HCT116 (cell line): ENCODE measurements around the gene PRCP. TPM values are rescaled to one million over a fixed set of nuclear protein-coding genes. Genes with fewer than 3 reads are reported as not detected.

Source experiments
- ATAC-seq: fragments of 200-7000 bp; cut with Tn5 transposase; 2 replicates; pipeline ENCODE4 v1.9.1; 2020; ENCODE audit warnings: mild to moderate bottlenecking, moderate library complexity
- BruUV-seq: library from RNA; stranded (reverse); fragments of 400-500 nt; replicated peaks from 2 replicates; lab custom pipeline; 2021; lab: Mats Ljungman, UMichigan
- CTCF ChIA-PET: fragments of 300-600 bp; sonication (Branson Sonifier 250); formaldehyde crosslinking; loops from one replicate; lab custom pipeline; 2021; ENCODE audit warnings: antibody characterized with exemption; lab: Charles Lee
- POLR2A ChIA-PET: fragments of 300-600, 350-600 bp; sonication (Branson Sonifier 250); formaldehyde crosslinking; loops from one replicate; lab custom pipeline; 2021; ENCODE audit warnings: antibody characterized with exemption; lab: Charles Lee
- RAD21 ChIA-PET, 2 experiments: fragments of 300-600 bp; sonication (Branson Sonifier 250); formaldehyde crosslinking; loops; one replicate each; lab custom pipeline; 2023; ENCODE audit warnings: low total read pairs in 2 of 2; ENCODE audit not compliant: uncharacterized antibody in 2 of 2, unreplicated experiment in 2 of 2, low non-redundant PET in 1 of 2; lab: Charles Lee
- DNase-seq: peaks from one replicate; pipeline ENCODE4 v3.0.0-alpha.2; 2010; ENCODE audit warnings: low read depth, low spot score
- H2AFZ ChIP-seq: fragments of 200-600 bp; shearing (Covaris generic), sonication (generic); 2 replicates; pipeline ENCODE4 v1.6.1; 2017; ENCODE audit warnings: low read depth, mixed run types, mixed read lengths, antibody characterized with exemption, low read length; ENCODE audit not compliant: poor library complexity, severe bottlenecking
- H3K27ac ChIP-seq: 2 replicates; pipeline ENCODE4 v1.5.1; 2012; ENCODE audit warnings: low read depth, low read length
- H3K27me3 ChIP-seq: fragments of 200-600 bp; sonication (generic); 2 replicates; pipeline ENCODE4 v1.6.1; 2016; ENCODE audit warnings: mixed run types, low read length, mixed read lengths; ENCODE audit not compliant: insufficient read depth
- H3K36me3 ChIP-seq, 2 experiments: fragments of 200-500 bp in 1 of 2; fragments of 200-600 bp in 1 of 2; sonication (Bioruptor generic) in 1 of 2; sonication (generic) in 1 of 2; 2 replicates each; pipeline versions ENCODE4 v1.5.1 to v1.6.1; 2014 to 2016; ENCODE audit warnings: low read length in 2 of 2, inconsistent platforms in 1 of 2, mixed read lengths in 1 of 2, mixed run types in 1 of 2; ENCODE audit not compliant: insufficient read depth in 2 of 2, control insufficient read depth in 1 of 2
- H3K4me1 ChIP-seq, 2 experiments: fragments of 200-600 bp in 1 of 2; sonication (generic) in 1 of 2; 2 replicates each; pipeline versions ENCODE4 v1.5.1 to v1.6.1; 2012 to 2017; ENCODE audit warnings: low read length in 2 of 2, inconsistent platforms in 1 of 2, mild to moderate bottlenecking in 1 of 2, mixed read lengths in 1 of 2, mixed run types in 1 of 2, moderate library complexity in 1 of 2; ENCODE audit not compliant: insufficient read depth in 2 of 2, control insufficient read depth in 1 of 2
- H3K4me2 ChIP-seq: fragments of 200-600 bp; sonication (generic); 2 replicates; pipeline ENCODE4 v1.6.1; 2017; ENCODE audit warnings: mixed run types, low read length, mixed read lengths
- H3K4me3 ChIP-seq, 2 experiments: fragments of 200-600 bp in 1 of 2; sonication (generic) in 1 of 2; replicated peaks in 1 of 2; 2 replicates each; pipeline ENCODE4 v1.5.1; 2011 to 2016; ENCODE audit warnings: low read length in 2 of 2, control low read depth in 1 of 2, low read depth in 1 of 2, mild to moderate bottlenecking in 1 of 2, mixed read lengths in 1 of 2, mixed run types in 1 of 2
- H3K79me2 ChIP-seq: fragments of 200-600 bp; sonication (generic); 2 replicates; pipeline ENCODE4 v1.6.1; 2017; ENCODE audit warnings: mild to moderate bottlenecking, mixed run types, low read length, moderate library complexity, mixed read lengths; ENCODE audit not compliant: insufficient read depth
- H3K9ac ChIP-seq: fragments of 200-600 bp; sonication (generic); 2 replicates; pipeline ENCODE4 v1.6.1; 2016; ENCODE audit warnings: low read length, mixed read lengths
- H3K9me2 ChIP-seq: fragments of 200-600 bp; sonication (generic), shearing (Covaris generic); 2 replicates; pipeline ENCODE4 v1.6.1; 2017; ENCODE audit warnings: mixed run types, mild to moderate bottlenecking, moderate library complexity; ENCODE audit not compliant: insufficient read depth
- H3K9me3 ChIP-seq, 2 experiments: fragments of 200-500 bp in 1 of 2; fragments of 200-600 bp in 1 of 2; sonication (Bioruptor generic) in 1 of 2; sonication (generic) in 1 of 2; 2 replicates each; pipeline ENCODE4 v1.6.1; 2014 to 2017; ENCODE audit warnings: low read length in 2 of 2, mixed read lengths in 2 of 2, inconsistent platforms in 1 of 2, low read depth in 1 of 2, mild to moderate bottlenecking in 1 of 2, mixed run types in 1 of 2, moderate library complexity in 1 of 2; ENCODE audit not compliant: control insufficient read depth in 1 of 2, insufficient read depth in 1 of 2
- H4K20me1 ChIP-seq: fragments of 200-600 bp; sonication (generic), shearing (Covaris generic); 2 replicates; pipeline ENCODE4 v1.6.1; 2017; ENCODE audit warnings: mixed run types, mild to moderate bottlenecking, moderate library complexity; ENCODE audit not compliant: insufficient read depth
- ATF3 ChIP-seq: IDR thresholded peaks from 2 replicates; pipeline ENCODE4 v1.6.1; 2012
- CBX3 ChIP-seq: IDR thresholded peaks from 2 replicates; pipeline ENCODE4 v1.6.1; 2012; ENCODE audit warnings: low read depth
- CEBPB ChIP-seq: IDR thresholded peaks from 2 replicates; pipeline ENCODE4 v1.6.1; 2012; ENCODE audit warnings: low read depth
- EGR1 ChIP-seq: IDR thresholded peaks from 2 replicates; pipeline ENCODE4 v1.6.1; 2012; ENCODE audit warnings: low read depth
- ELF1 ChIP-seq: IDR thresholded peaks from 2 replicates; pipeline ENCODE4 v1.6.1; 2012; ENCODE audit warnings: low read depth, borderline replicate concordance
- EZH2 ChIP-seq: fragments of 200-600 bp; sonication (generic); IDR thresholded peaks from 2 replicates; pipeline ENCODE4 v1.6.1; 2017; ENCODE audit warnings: antibody characterized with exemption, mixed run types
- EZH2phosphoT487 ChIP-seq: fragments of 200-600 bp; IDR thresholded peaks from 2 replicates; pipeline ENCODE4 v1.6.1; 2018; ENCODE audit warnings: antibody characterized with exemption, borderline replicate concordance
- FOSL1 ChIP-seq: IDR thresholded peaks from 2 replicates; pipeline ENCODE4 v1.6.1; 2012; ENCODE audit warnings: low read depth
- POLR2A ChIP-seq: IDR thresholded peaks from 2 replicates; pipeline ENCODE4 v1.7.0; 2011; ENCODE audit warnings: borderline replicate concordance; ENCODE audit not compliant: insufficient read depth, insufficient read length; ENCODE audit errors: extremely low read depth
- REST ChIP-seq: IDR thresholded peaks from 2 replicates; pipeline ENCODE4 v1.6.1; 2012; ENCODE audit warnings: low read depth
- SIN3A ChIP-seq: IDR thresholded peaks from 2 replicates; pipeline ENCODE4 v1.6.1; 2012; ENCODE audit warnings: low read depth
- SRF ChIP-seq: IDR thresholded peaks from 2 replicates; pipeline ENCODE4 v1.6.1; 2012; ENCODE audit warnings: low read depth
- TCF7L2 ChIP-seq: IDR thresholded peaks from 2 replicates; pipeline ENCODE4 v1.7.0; 2011; ENCODE audit warnings: borderline replicate concordance, inconsistent platforms; ENCODE audit not compliant: insufficient read depth, insufficient read length; ENCODE audit errors: extremely low read depth
- YY1 ChIP-seq: IDR thresholded peaks from 2 replicates; pipeline ENCODE4 v1.6.1; 2011; ENCODE audit warnings: low read length, low read depth, moderate library complexity, mild to moderate bottlenecking; ENCODE audit not compliant: insufficient replicate concordance; ENCODE audit errors: extremely low read depth
- ZNF274 ChIP-seq: fragments of 200-500 bp; sonication (Bioruptor generic); IDR thresholded peaks from 2 replicates; pipeline ENCODE4 v1.6.1; 2014; ENCODE audit warnings: mild to moderate bottlenecking, low read depth, low read length, inconsistent platforms
- intact Hi-C: fragments of 100-400 bp; cut with micrococcal nuclease; formaldehyde crosslinking; loops from 2 replicates; pipeline ENCODE4 v1.10.0; 2022
- total RNA-seq: library from RNA; stranded (reverse); gene quantifications from one replicate; pipeline ENCODE4 v1.2.1, GENCODE V29; 2021; ENCODE audit not compliant: unreplicated experiment

PRCP gene
- total RNA-seq, 1 experiment from 2014 or later, result 50.0 TPM

DNA sequence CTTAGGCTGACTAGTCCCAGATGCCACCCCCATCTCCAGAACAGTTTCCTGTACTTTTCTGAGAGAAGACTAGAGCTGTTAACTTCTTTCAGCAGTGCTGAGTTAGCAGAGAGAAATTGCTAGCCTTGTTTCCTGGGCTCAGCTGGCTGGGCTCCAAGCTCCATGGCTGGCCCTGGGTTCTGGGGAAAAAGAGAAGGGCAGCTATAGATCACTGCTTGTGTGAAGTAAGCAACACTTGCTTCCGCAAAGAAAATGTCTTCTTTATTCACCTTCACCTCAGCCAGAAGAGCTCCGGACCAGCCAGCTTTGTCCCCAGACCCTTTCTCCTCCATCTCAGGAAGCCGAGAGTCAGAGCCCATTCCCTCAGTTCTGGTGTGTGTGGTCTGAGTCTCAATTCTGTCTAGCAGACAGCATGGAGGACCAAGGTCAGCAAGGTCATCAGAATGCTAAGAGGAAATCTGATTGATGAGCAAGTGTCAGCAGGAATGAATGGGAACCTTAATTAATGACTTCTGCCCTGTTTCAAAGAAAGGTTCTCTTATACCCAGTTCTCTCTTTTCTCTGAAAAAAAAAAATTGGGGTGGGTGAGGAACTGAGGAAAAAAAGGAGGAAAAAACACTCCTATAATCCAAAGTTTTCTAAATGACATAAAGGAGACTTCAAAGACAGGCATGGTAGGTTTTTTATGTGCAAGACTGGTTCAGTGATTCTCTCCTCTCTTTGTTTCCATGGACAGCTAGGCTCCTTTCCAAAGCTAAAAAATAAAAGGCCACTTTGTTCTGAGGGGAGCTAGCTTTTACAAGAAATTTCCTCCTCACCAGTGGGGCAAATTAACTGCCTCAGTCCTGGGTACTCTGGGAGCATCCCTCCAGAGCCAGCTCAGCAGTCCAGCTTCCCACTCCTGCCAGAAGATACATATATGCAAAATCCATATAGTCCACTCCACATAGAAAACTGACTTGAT lies 103.0 kb downstream of the PRCP start:
- ChIA-PET CTCF (interaction anchor here (1.6 kb wide), 1 partner anchor 22 kb away, joined by 8 read pairs; no protein-coding TSS in a partner anchor), RAD21 (no interaction called here), POLR2A (no interaction called here)
- no peak overlapping the region for H2AFZ ChIP-seq
- no peaks in the 10 kb centered on the region for H4K20me1 ChIP-seq
- H3K4me2 ChIP-seq, result no peak overlapping the region
- no TSS peak for BruUV-seq
- no peak for TF ChIP-seq SIN3A
- no peak for TF ChIP-seq POLR2A
- TF ChIP-seq CBX3, result no peak
- TF ChIP-seq EGR1, result no peak
- TF ChIP-seq YY1, result no peak
- no peak for TF ChIP-seq EZH2phosphoT487
- TF ChIP-seq EZH2, result no peak
- H3K9me2 ChIP-seq, result no peaks in the 10 kb centered on the region
- no peak for DNase-seq
- intact Hi-C loops, result no loop called here
- H3K9me3 ChIP-seq, result no peaks in the 10 kb centered on the region
- H3K4me1 ChIP-seq, result no peaks in the 10 kb centered on the region
- H3K4me3 ChIP-seq, result no peak overlapping the region
- no peak overlapping the region for H3K9ac ChIP-seq
- H3K79me2 ChIP-seq, result no peaks in the 10 kb centered on the region
- no peaks in the 10 kb centered on the region for H3K36me3 ChIP-seq
- no peak for ATAC-seq
- H3K27me3 ChIP-seq, result peaks cover 30% of the 10 kb centered on the region
- H3K27ac ChIP-seq, result no peak overlapping the region

DNA sequence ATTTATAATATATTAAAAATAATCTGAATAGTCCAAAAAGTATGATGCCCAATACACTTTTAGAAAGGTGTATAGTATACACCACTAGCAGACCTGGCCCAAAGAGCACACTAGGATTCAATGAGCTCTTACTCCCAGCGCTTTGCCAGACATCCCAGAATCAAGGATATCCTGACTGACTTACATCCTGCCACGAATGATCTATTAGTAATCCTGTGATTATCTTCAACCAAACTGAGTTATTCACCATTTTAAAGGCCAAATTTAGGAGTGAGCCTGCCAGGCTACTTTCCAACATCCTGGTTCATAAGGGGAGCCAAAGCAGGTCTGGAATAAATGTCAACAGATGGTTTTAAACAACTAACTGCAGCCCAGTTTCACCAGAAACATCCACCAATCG lies 105.7 kb downstream of the PRCP start:
- H3K36me3 ChIP-seq, result no peaks in the 10 kb centered on the region
- no peak for ATAC-seq
- no peak overlapping the region for H2AFZ ChIP-seq
- no peaks in the 10 kb centered on the region for H4K20me1 ChIP-seq
- intact Hi-C loops, result no loop called here
- no peak overlapping the region for H3K4me2 ChIP-seq
- no peak overlapping the region for H3K9ac ChIP-seq
- no peaks in the 10 kb centered on the region for H3K4me1 ChIP-seq
- no peak overlapping the region for H3K4me3 ChIP-seq
- peaks cover 19% of the 10 kb centered on the region for H3K27me3 ChIP-seq
- H3K27ac ChIP-seq, result no peak overlapping the region
- ChIA-PET CTCF (no interaction called here), RAD21 (no interaction called here), POLR2A (no interaction called here)
- no peaks in the 10 kb centered on the region for H3K9me3 ChIP-seq
- no peaks in the 10 kb centered on the region for H3K79me2 ChIP-seq
- no peaks in the 10 kb centered on the region for H3K9me2 ChIP-seq
- DNase-seq, result no peak
- BruUV-seq, result no TSS peak
- TF ChIP-seq SIN3A (no peak), CEBPB (no peak), SRF (no peak), EZH2 (no peak), CBX3 (no peak), REST (no peak), FOSL1 (no peak), TCF7L2 (no peak), ATF3 (no peak), ZNF274 (no peak), ELF1 (no peak)
